ENCODE measurements around the gene DPF3.

The DPF3 gene

GRCh38 chr14:72739446-72740405 lies 154.2 kb downstream of the DPF3 start:
- no peak for DNase-seq

GRCh38 chr14:72738161-72738611 lies 155.7 kb downstream of the DPF3 start:
- no peak for DNase-seq

GRCh38 chr14:72737560-72737943 lies 156.3 kb downstream of the DPF3 start:
- DNase-seq, result no peak

- DNase-seq, result no peak
Measured at GRCh38 chr14:72736786-72737559, 156.9 kb downstream of the DPF3 start.

- DNase-seq, result peak; percentile 6
Measured at GRCh38 chr14:72736308-72736707, 157.6 kb downstream of the DPF3 start.

- DNase-seq, result no peak
Measured at GRCh38 chr14:72732022-72732780, 161.7 kb downstream of the DPF3 start.

GRCh38 chr14:72731252-72732020 lies 162.5 kb downstream of the DPF3 start:
- DNase-seq, result no peak

- no peak for DNase-seq
Measured at GRCh38 chr14:72730468-72730867, 163.4 kb downstream of the DPF3 start.

GRCh38 chr14:72726444-72726843 lies 167.5 kb downstream of the DPF3 start:
- no peak for DNase-seq

- DNase-seq, result no peak
Measured at GRCh38 chr14:72723858-72724530, 169.9 kb downstream of the DPF3 start.

- DNase-seq, result no peak
Measured at GRCh38 chr14:72722201-72722785, 171.6 kb downstream of the DPF3 start.

GRCh38 chr14:72721083-72721482 lies 172.8 kb downstream of the DPF3 start:
- DNase-seq, result no peak

- DNase-seq, result no peak
Measured at GRCh38 chr14:72717220-72717619, 176.7 kb downstream of the DPF3 start.

- peak; percentile 11 for DNase-seq
Measured at GRCh38 chr14:72716476-72716875, 177.4 kb downstream of the DPF3 start.

- DNase-seq, result no peak
Measured at GRCh38 chr14:72715850-72716228, 178.1 kb downstream of the DPF3 start.

- DNase-seq, result no peak
Measured at GRCh38 chr14:72715215-72715849, 178.6 kb downstream of the DPF3 start.

- no peak for DNase-seq
Measured at GRCh38 chr14:72714871-72715214, 179.1 kb downstream of the DPF3 start.

- DNase-seq, result no peak
Measured at GRCh38 chr14:72714094-72714493, 179.8 kb downstream of the DPF3 start.

GRCh38 chr14:72711936-72712335 lies 182.0 kb downstream of the DPF3 start:
- no peak for DNase-seq

GRCh38 chr14:72709916-72710611 lies 183.8 kb downstream of the DPF3 start:
- no peak for DNase-seq

Measured in HCEC 1CT (cell line).